ENCODE data around the gene ZNF512.

GRCh38 chr2:27561060-27561459 is 21.8 kb upstream of the ZNF512 start:
- TF ChIP-seq, protein P1, sequence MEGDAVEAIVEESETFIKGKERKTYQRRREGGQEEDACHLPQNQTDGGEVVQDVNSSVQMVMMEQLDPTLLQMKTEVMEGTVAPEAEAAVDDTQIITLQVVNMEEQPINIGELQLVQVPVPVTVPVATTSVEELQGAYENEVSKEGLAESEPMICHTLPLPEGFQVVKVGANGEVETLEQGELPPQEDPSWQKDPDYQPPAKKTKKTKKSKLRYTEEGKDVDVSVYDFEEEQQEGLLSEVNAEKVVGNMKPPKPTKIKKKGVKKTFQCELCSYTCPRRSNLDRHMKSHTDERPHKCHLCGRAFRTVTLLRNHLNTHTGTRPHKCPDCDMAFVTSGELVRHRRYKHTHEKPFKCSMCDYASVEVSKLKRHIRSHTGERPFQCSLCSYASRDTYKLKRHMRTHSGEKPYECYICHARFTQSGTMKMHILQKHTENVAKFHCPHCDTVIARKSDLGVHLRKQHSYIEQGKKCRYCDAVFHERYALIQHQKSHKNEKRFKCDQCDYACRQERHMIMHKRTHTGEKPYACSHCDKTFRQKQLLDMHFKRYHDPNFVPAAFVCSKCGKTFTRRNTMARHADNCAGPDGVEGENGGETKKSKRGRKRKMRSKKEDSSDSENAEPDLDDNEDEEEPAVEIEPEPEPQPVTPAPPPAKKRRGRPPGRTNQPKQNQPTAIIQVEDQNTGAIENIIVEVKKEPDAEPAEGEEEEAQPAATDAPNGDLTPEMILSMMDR (IDR thresholded peaks at IDR 0.05) = no peak
- TF ChIP-seq POLR2AphosphoS5 (IDR thresholded peaks at IDR 0.05) = no peak
